AG04449 (cell line): Measurements from ENCODE around the gene SMARCA2.
A peak's percentile ranks its signal among the peaks of the same experiment; 100 is the strongest.

Experiments
- CTCF ChIA-PET: fragments of 350-600 bp; formaldehyde crosslinking; extraction: SDS; loops from one replicate; lab custom pipeline; 2021; ENCODE audit warnings: antibody characterized with exemption; lab: Yijun Ruan, JAX
- POLR2A ChIA-PET: fragments of 400-600, 350-600 bp; formaldehyde crosslinking; extraction: SDS; loops from one replicate; lab custom pipeline; 2020; ENCODE audit warnings: antibody characterized with exemption, inconsistent platforms; lab: Yijun Ruan, JAX
- DNase-seq: peaks from one replicate; pipeline ENCODE4 v3.0.0-alpha.2; 2010; ENCODE audit warnings: low read depth, low spot score
- H3K4me3 ChIP-seq: 2 replicates; pipeline ENCODE4 v1.5.1; 2011; ENCODE audit warnings: low read depth, mild to moderate bottlenecking, control low read depth, low read length
- CTCF ChIP-seq: IDR thresholded peaks from one replicate; pipeline ENCODE4 v1.5.1; 2011; ENCODE audit warnings: mild to moderate bottlenecking, moderate library complexity, low read length, control low read depth, inconsistent platforms; ENCODE audit not compliant: insufficient read depth; ENCODE audit errors: missing control alignments

Gene SMARCA2

GRCh38 chr9:2065704-2066103 lies 50.6 kb downstream of the SMARCA2 start:
- CTCF ChIA-PET, result interaction anchor here (1.4 kb wide), 1 partner anchor 22 kb away, joined by 6 read pairs; no protein-coding TSS in a partner anchor
- no peak overlapping the region for H3K4me3 ChIP-seq
- TF ChIP-seq CTCF, result no peak
- POLR2A ChIA-PET, result no interaction called here
- DNase-seq, result no peak

GRCh38 chr9:2066312-2067273 lies 51.4 kb downstream of the SMARCA2 start:
- no peak overlapping the region for H3K4me3 ChIP-seq
- POLR2A ChIA-PET, result no interaction called here
- DNase-seq, result no peak
- no peak for TF ChIP-seq CTCF
- CTCF ChIA-PET, result interaction anchor here (1.4 kb wide), 1 partner anchor 21 kb away, joined by 6 read pairs; no protein-coding TSS in a partner anchor

GRCh38 chr9:2072752-2073405 lies 57.7 kb downstream of the SMARCA2 start:
- CTCF ChIA-PET, result interaction anchor here (1.9 kb wide), 1 partner anchor 14 kb away, joined by 7 read pairs; no protein-coding TSS in a partner anchor
- no peak overlapping the region for H3K4me3 ChIP-seq
- no peak for TF ChIP-seq CTCF
- POLR2A ChIA-PET, result no interaction called here
- DNase-seq, result no peak

GRCh38 chr9:2082772-2083171 lies 67.6 kb downstream of the SMARCA2 start:
- POLR2A ChIA-PET, result no interaction called here
- no peak for TF ChIP-seq CTCF
- DNase-seq, result no peak
- CTCF ChIA-PET, result no interaction called here
- H3K4me3 ChIP-seq, result no peak overlapping the region

- no peak for DNase-seq
- POLR2A ChIA-PET, result no interaction called here
- no peak overlapping the region for H3K4me3 ChIP-seq
- CTCF ChIA-PET, result no interaction called here
- no peak for TF ChIP-seq CTCF
These were observed 68.3 kb downstream of the SMARCA2 start for GRCh38 chr9:2083479-2083878.

- CTCF ChIA-PET, result interaction anchor here (0.9 to 1.1 kb wide), 3 partner anchors 9 to 47 kb away, joined by 3 read pairs; no protein-coding TSS in a partner anchor
- peak; percentile 10 for DNase-seq
- no peak for TF ChIP-seq CTCF
- no peak overlapping the region for H3K4me3 ChIP-seq
- POLR2A ChIA-PET, result no interaction called here
These were observed 70.6 kb downstream of the SMARCA2 start for GRCh38 chr9:2085716-2086115.
